H9 (cell line): ENCODE measurements around the gene PTPRF. TPM values are rescaled to one million over a fixed set of nuclear protein-coding genes. Genes with fewer than 3 reads are reported as not detected.
A peak's percentile ranks its signal among the peaks of the same experiment; 100 is the strongest.

ENCODE experiments used
- DNase-seq: peaks from one replicate; pipeline ENCODE4 v3.0.0-alpha.2; 2017
- H2AFZ ChIP-seq: one replicate; pipeline ENCODE4 v1.6.1; 2013; ENCODE audit warnings: mild to moderate bottlenecking, low read length, control low read depth, moderate library complexity
- H2AK5ac ChIP-seq: 2 replicates; pipeline ENCODE4 v1.6.1; 2013; ENCODE audit warnings: low read length, control low read depth, mixed read lengths; ENCODE audit not compliant: insufficient read length
- H2BK120ac ChIP-seq: one replicate; pipeline ENCODE4 v1.6.1; 2013; ENCODE audit warnings: low read depth, mild to moderate bottlenecking, low read length, control low read depth, inconsistent platforms; ENCODE audit not compliant: poor library complexity, severe bottlenecking
- H2BK12ac ChIP-seq: 2 replicates; pipeline ENCODE4 v1.6.1; 2013; ENCODE audit warnings: low read length, control low read depth, mixed read lengths, low read depth; ENCODE audit not compliant: insufficient read length
- H2BK15ac ChIP-seq: 2 replicates; pipeline ENCODE4 v1.6.1; 2013; ENCODE audit warnings: low read depth, low read length, control low read depth
- H2BK20ac ChIP-seq: one replicate; pipeline ENCODE4 v1.6.1; 2013; ENCODE audit warnings: low read depth, mild to moderate bottlenecking, low read length, control low read depth, inconsistent platforms; ENCODE audit not compliant: poor library complexity, severe bottlenecking
- H2BK5ac ChIP-seq: 2 replicates; pipeline ENCODE4 v1.6.1; 2013; ENCODE audit warnings: low read length, control low read depth, mixed read lengths; ENCODE audit not compliant: insufficient read length
- H3K14ac ChIP-seq: 2 replicates; pipeline ENCODE4 v1.6.1; 2013; ENCODE audit warnings: low read length, control low read depth; ENCODE audit not compliant: insufficient read depth
- H3K18ac ChIP-seq: 2 replicates; pipeline ENCODE4 v1.6.1; 2013; ENCODE audit warnings: low read depth, mild to moderate bottlenecking, mixed read lengths, low read length, control low read depth; ENCODE audit not compliant: insufficient read length
- H3K23ac ChIP-seq: 2 replicates; pipeline ENCODE4 v1.6.1; 2013; ENCODE audit warnings: low read length, control low read depth, mixed read lengths, low read depth; ENCODE audit not compliant: insufficient read length
- H3K23me2 ChIP-seq: 2 replicates; pipeline ENCODE4 v1.6.1; 2013; ENCODE audit warnings: low read depth, mild to moderate bottlenecking, mixed read lengths, low read length, control low read depth; ENCODE audit not compliant: insufficient read length, poor library complexity, severe bottlenecking
- H3K27ac ChIP-seq: 2 replicates; pipeline ENCODE4 v1.5.1; 2013; ENCODE audit warnings: low read length, control low read depth, mixed read lengths, low read depth; ENCODE audit not compliant: insufficient read length
- H3K27me3 ChIP-seq: 2 replicates; pipeline ENCODE4 v1.6.1; 2013; ENCODE audit warnings: low read length, control low read depth, inconsistent platforms; ENCODE audit not compliant: insufficient read depth
- H3K4ac ChIP-seq: 2 replicates; pipeline ENCODE4 v1.6.1; 2013; ENCODE audit warnings: low read depth, mild to moderate bottlenecking, control low read depth, inconsistent platforms, low read length, moderate library complexity
- H3K4me1 ChIP-seq: 2 replicates; pipeline ENCODE4 v1.6.1; 2013; ENCODE audit warnings: low read length, control low read depth, inconsistent platforms; ENCODE audit not compliant: insufficient read depth
- H3K4me2 ChIP-seq: 2 replicates; pipeline ENCODE4 v1.6.1; 2013; ENCODE audit warnings: low read length, control low read depth, mixed read lengths; ENCODE audit not compliant: insufficient read length, insufficient read depth
- H3K56ac ChIP-seq: 2 replicates; pipeline ENCODE4 v1.6.1; 2013; ENCODE audit warnings: low read depth, mild to moderate bottlenecking, mixed read lengths, low read length, control low read depth; ENCODE audit not compliant: insufficient read length
- H3K79me1 ChIP-seq: 2 replicates; pipeline ENCODE4 v1.6.1; 2013; ENCODE audit warnings: low read depth, mild to moderate bottlenecking, moderate library complexity, low read length, control low read depth, inconsistent platforms; ENCODE audit not compliant: insufficient read depth, poor library complexity, severe bottlenecking
- H3K79me2 ChIP-seq: 2 replicates; pipeline ENCODE4 v1.6.1; 2013; ENCODE audit warnings: low read length, control low read depth, inconsistent platforms; ENCODE audit not compliant: insufficient read depth
- H3K9ac ChIP-seq: 2 replicates; pipeline ENCODE4 v1.6.1; 2013; ENCODE audit warnings: low read length, control low read depth, mixed read lengths; ENCODE audit not compliant: insufficient read length; ENCODE audit errors: extremely low read depth
- H3K9me3 ChIP-seq: one replicate; pipeline ENCODE4 v1.6.1; 2013; ENCODE audit warnings: low read depth, low read length, inconsistent platforms; ENCODE audit not compliant: control insufficient read depth
- H3T11ph ChIP-seq: one replicate; pipeline ENCODE4 v1.6.1; 2013; ENCODE audit warnings: mild to moderate bottlenecking, low read length, control low read depth, inconsistent platforms
- H4K20me1 ChIP-seq: one replicate; pipeline ENCODE4 v1.6.1; 2013; ENCODE audit not compliant: control insufficient read depth, insufficient read length, insufficient read depth
- H4K5ac ChIP-seq: 2 replicates; pipeline ENCODE4 v1.6.1; 2013; ENCODE audit warnings: low read depth, mild to moderate bottlenecking, mixed read lengths, low read length, control low read depth; ENCODE audit not compliant: insufficient read length
- H4K8ac ChIP-seq: replicated peaks from 2 replicates; pipeline ENCODE4 v1.6.1; 2013; ENCODE audit warnings: low read length, control low read depth, mixed read lengths, low read depth; ENCODE audit not compliant: insufficient read length
- H4K91ac ChIP-seq: 2 replicates; pipeline ENCODE4 v1.6.1; 2013; ENCODE audit warnings: low read depth, mild to moderate bottlenecking, moderate library complexity, mixed read lengths, low read length, control low read depth; ENCODE audit not compliant: insufficient read length
- H3K27ac Mint-ChIP-seq, 3 experiments: 2 replicates in 2 of 3; 3 replicates in 1 of 3; pipeline ENCODE4 v1.8.0; 2020 to 2021; ENCODE audit warnings: mixed read lengths in 3 of 3, mild to moderate bottlenecking in 1 of 3, moderate library complexity in 1 of 3
- H3K27me3 Mint-ChIP-seq: 2 replicates; pipeline ENCODE4 v1.8.0; 2021; ENCODE audit warnings: low read depth, mild to moderate bottlenecking, moderate library complexity, mixed read lengths
- H3K36me3 Mint-ChIP-seq, 3 experiments: 2 replicates in 2 of 3; 3 replicates in 1 of 3; pipeline ENCODE4 v1.8.0; 2020 to 2021; ENCODE audit warnings: low read depth in 3 of 3, mixed read lengths in 3 of 3; ENCODE audit not compliant: insufficient read depth in 1 of 3
- H3K4me1 Mint-ChIP-seq, 2 experiments: 2 replicates each; pipeline ENCODE4 v1.8.0; 2020; ENCODE audit warnings: mixed read lengths in 2 of 2
- H3K4me3 Mint-ChIP-seq, 2 experiments: 2 replicates in 1 of 2; 3 replicates in 1 of 2; pipeline ENCODE4 v1.8.0; 2020 to 2021; ENCODE audit warnings: mild to moderate bottlenecking in 2 of 2, mixed read lengths in 2 of 2, moderate library complexity in 1 of 2
- H3K9me3 Mint-ChIP-seq, 2 experiments: 2 replicates in 1 of 2; 3 replicates in 1 of 2; pipeline ENCODE4 v1.8.0; 2020; ENCODE audit warnings: mild to moderate bottlenecking in 2 of 2, mixed read lengths in 2 of 2, moderate library complexity in 1 of 2
- WGBS: extraction: QIAGEN DNeasy Blood & Tissue Kit; methylation state at CpG from one replicate; pipeline ENCODE4 v1.1.7; 2013; ENCODE audit warnings: missing lambda C conversion rate, low lambda C conversion rate, mixed read lengths; ENCODE audit not compliant: insufficient read length; ENCODE audit errors: extremely low coverage; 5-methylcytosine and 5-hydroxymethylcytosine counted together
- total RNA-seq: library from RNA; stranded (reverse); gene quantifications from 2 replicates; pipeline ENCODE4 v1.2.1, GENCODE V29; 2021
- TF ChIP-seq, protein P1 (sequence below): fragments of 200-600 bp; sonication (generic); conservative IDR thresholded peaks from 3 replicates; pipeline ENCODE4 v1.8.0; 2021; ENCODE audit warnings: antibody characterized with exemption, mild to moderate bottlenecking

The PTPRF gene
- total RNA-seq, 1 experiment from 2014 or later, result 193 TPM

DNA sequence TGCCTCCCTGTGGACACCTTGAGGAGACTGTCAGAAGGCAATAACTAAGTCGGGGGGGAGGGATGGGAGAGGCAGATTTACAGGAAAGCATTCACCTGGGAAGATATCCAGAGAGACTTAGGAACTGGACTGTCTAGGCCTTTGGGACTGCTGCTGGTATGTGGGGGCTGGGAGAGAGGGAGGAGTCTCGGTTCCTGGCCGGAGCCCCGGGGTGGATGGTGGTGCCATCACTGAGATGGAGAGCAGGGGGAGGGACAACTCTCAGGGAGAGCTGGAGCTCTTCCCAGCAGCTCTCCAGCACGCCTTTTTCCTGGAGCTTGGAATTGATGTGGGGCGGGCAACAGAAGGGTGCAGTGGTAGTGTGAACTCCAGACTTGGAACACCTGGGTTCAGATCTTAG, 22.1 kb downstream of the PTPRF start:
- Mint-ChIP-seq H3K9me3 (no peaks in the 10 kb centered on the region), H3K27me3 (no peaks in the 10 kb centered on the region), H3K4me3 (no peak overlapping the region), H3K36me3 (peaks cover 24 to 53% (median 43%) of the 10 kb centered on the region in 3 experiments), H3K4me1 (peaks cover 54 to 67% of the 10 kb centered on the region in 2 experiments), H3K27ac (peak overlapping the region in 1 of 3 experiments; percentile 81; a peak in 3 of 7 replicates)
- Histone ChIP-seq H4K5ac (no peak overlapping the region), H4K20me1 (no peaks in the 10 kb centered on the region), H3K27ac (no peak overlapping the region), H3K14ac (no peak overlapping the region), H4K8ac (no peak overlapping the region), H2BK15ac (no peak overlapping the region), H2AK5ac (no peak overlapping the region), H2BK20ac (no peak overlapping the region), H3K4me1 (no peaks in the 10 kb centered on the region; the same call in 1 of the 2 replicates), H3K9ac (no peak overlapping the region), H3K79me1 (peaks cover 3% of the 10 kb centered on the region), H2BK5ac (no peak overlapping the region), H2AFZ (no peak overlapping the region), H3K9me3 (no peaks in the 10 kb centered on the region), H3K56ac (no peak overlapping the region), H3K27me3 (no peaks in the 10 kb centered on the region), H3K4ac (no peak overlapping the region), H3K79me2 (no peaks in the 10 kb centered on the region), H2BK120ac (no peak overlapping the region), H2BK12ac (no peak overlapping the region), H3K23me2 (no peaks in the 10 kb centered on the region), H3T11ph (no peak overlapping the region), H4K91ac (no peak overlapping the region), H3K23ac (no peak overlapping the region), H3K4me2 (no peak overlapping the region), H3K18ac (no peak overlapping the region)
- DNase-seq, result no peak
- no CpG with 5 or more reads among the region's 6 CpGs for WGBS
- TF ChIP-seq, protein P1, sequence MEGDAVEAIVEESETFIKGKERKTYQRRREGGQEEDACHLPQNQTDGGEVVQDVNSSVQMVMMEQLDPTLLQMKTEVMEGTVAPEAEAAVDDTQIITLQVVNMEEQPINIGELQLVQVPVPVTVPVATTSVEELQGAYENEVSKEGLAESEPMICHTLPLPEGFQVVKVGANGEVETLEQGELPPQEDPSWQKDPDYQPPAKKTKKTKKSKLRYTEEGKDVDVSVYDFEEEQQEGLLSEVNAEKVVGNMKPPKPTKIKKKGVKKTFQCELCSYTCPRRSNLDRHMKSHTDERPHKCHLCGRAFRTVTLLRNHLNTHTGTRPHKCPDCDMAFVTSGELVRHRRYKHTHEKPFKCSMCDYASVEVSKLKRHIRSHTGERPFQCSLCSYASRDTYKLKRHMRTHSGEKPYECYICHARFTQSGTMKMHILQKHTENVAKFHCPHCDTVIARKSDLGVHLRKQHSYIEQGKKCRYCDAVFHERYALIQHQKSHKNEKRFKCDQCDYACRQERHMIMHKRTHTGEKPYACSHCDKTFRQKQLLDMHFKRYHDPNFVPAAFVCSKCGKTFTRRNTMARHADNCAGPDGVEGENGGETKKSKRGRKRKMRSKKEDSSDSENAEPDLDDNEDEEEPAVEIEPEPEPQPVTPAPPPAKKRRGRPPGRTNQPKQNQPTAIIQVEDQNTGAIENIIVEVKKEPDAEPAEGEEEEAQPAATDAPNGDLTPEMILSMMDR, result no peak
